Testis (tissue), 3 donors: Measurements from ENCODE around the gene ALCAM. TPM values are rescaled to one million over a fixed set of nuclear protein-coding genes. Genes with fewer than 3 reads are reported as not detected.

Experiments
- DNase-seq: peaks from one replicate; pipeline ENCODE4 v3.0.0-alpha.2; 2019
- H3K27ac ChIP-seq, 2 donors: fragments of 200-600 bp; sonication (generic); one replicate each; pipeline ENCODE4 v1.5.1; 2019
- H3K27me3 ChIP-seq: fragments of 200-600 bp; sonication (generic); one replicate; pipeline ENCODE4 v1.5.1; 2019
- H3K36me3 ChIP-seq: fragments of 200-600 bp; sonication (generic); one replicate; pipeline ENCODE4 v1.5.1; 2017; ENCODE audit warnings: low read depth; ENCODE audit errors: missing control alignments
- H3K4me1 ChIP-seq: fragments of 200-600 bp; sonication (generic); one replicate; pipeline ENCODE4 v1.5.1; 2019
- H3K4me3 ChIP-seq, 2 donors: fragments of 200-600 bp; sonication (generic); one replicate each; pipeline ENCODE4 v1.5.1; 2017 to 2019
- H3K9me3 ChIP-seq: fragments of 200-600 bp; sonication (generic); one replicate; pipeline ENCODE4 v1.5.1; 2017
- POLR2A ChIP-seq: fragments of 450-650 bp; IDR thresholded peaks from one replicate; pipeline ENCODE4 v1.6.1; 2017; ENCODE audit warnings: antibody characterized with exemption, mild to moderate bottlenecking, moderate library complexity
- whole genome bisulfite sequencing, 2 donors: methylation state at CpG; one replicate each; pipeline ENCODE4 v1.1.5; 2018; 5-methylcytosine and 5-hydroxymethylcytosine counted together
- intact Hi-C: fragments of 100-400 bp; cut with DNase I; formaldehyde crosslinking; loops from one replicate; pipeline ENCODE4 v1.15.1; 2023; ENCODE audit warnings: low total_unique reads
- polyA plus RNA-seq: library from polyadenylated mRNA; stranded (reverse); fragments of 350-450 nt; fragmentation: Illumina TruSeq; extraction: RNeasy Lipid Tissue Mini Kit (QIAGEN cat#74804); gene quantifications from one replicate; pipeline ENCODE4 v1.2.3, GENCODE V29; 2014; ENCODE audit warnings: low read depth, low replicate concordance; ENCODE audit not compliant: insufficient read depth
- total RNA-seq, 2 donors: library from RNA; depleted of rRNA; stranded (reverse); fragments of >200 nt; gene quantifications; one replicate each; pipeline ENCODE4 v1.2.3, GENCODE V29; 2016
- TF ChIP-seq, protein P1 (sequence below), 3 experiments: fragments of 450-650 bp in 2 of 3; fragments of 200-600 bp in 1 of 3; sonication (generic) in 1 of 3; IDR thresholded peaks; one replicate each; pipeline ENCODE4 v1.5.1; 2016 to 2019; ENCODE audit warnings: antibody characterized with exemption in 3 of 3, mild to moderate bottlenecking in 2 of 3, moderate library complexity in 1 of 3

ALCAM gene
- total and polyA plus RNA-seq, 3 donors from 2014 or later = 8.3 to 9.0 (median 8.7) TPM

DNA sequence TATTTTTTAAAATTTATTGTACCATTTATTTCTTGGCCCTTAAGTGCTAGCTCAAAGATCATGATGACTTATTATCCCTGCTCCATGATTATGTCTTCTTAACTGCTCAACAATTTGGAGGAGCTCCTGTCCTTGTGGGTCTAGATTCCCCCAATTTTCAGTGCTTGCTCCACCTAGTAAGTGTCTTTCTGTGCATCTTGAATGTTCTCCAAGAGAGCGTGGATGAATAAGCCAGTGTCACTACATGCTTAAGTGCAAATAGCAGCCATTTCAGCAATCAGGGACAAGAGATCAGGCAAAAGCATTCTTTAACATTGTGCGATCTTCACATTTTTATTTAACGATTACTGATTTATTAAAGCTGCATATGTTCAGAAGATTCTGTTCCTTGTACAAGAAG, 99.4 kb downstream of the ALCAM start:
- Histone ChIP-seq H3K4me1 (no peaks in the 10 kb centered on the region), H3K27me3 (no peaks in the 10 kb centered on the region), H3K36me3 (no peaks in the 10 kb centered on the region), H3K9me3 (no peaks in the 10 kb centered on the region), H3K4me3 (no peak overlapping the region), H3K27ac (no peak overlapping the region)
- DNase-seq = no peak
- intact Hi-C loops = no loop called here
- 68 to 80% methylated on average over 3 of the region's 3 CpGs for WGBS, 2 donors
- TF ChIP-seq POLR2A = no peak
- TF ChIP-seq, protein P1, sequence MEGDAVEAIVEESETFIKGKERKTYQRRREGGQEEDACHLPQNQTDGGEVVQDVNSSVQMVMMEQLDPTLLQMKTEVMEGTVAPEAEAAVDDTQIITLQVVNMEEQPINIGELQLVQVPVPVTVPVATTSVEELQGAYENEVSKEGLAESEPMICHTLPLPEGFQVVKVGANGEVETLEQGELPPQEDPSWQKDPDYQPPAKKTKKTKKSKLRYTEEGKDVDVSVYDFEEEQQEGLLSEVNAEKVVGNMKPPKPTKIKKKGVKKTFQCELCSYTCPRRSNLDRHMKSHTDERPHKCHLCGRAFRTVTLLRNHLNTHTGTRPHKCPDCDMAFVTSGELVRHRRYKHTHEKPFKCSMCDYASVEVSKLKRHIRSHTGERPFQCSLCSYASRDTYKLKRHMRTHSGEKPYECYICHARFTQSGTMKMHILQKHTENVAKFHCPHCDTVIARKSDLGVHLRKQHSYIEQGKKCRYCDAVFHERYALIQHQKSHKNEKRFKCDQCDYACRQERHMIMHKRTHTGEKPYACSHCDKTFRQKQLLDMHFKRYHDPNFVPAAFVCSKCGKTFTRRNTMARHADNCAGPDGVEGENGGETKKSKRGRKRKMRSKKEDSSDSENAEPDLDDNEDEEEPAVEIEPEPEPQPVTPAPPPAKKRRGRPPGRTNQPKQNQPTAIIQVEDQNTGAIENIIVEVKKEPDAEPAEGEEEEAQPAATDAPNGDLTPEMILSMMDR (IDR thresholded peaks at IDR 0.05) = no peak

DNA sequence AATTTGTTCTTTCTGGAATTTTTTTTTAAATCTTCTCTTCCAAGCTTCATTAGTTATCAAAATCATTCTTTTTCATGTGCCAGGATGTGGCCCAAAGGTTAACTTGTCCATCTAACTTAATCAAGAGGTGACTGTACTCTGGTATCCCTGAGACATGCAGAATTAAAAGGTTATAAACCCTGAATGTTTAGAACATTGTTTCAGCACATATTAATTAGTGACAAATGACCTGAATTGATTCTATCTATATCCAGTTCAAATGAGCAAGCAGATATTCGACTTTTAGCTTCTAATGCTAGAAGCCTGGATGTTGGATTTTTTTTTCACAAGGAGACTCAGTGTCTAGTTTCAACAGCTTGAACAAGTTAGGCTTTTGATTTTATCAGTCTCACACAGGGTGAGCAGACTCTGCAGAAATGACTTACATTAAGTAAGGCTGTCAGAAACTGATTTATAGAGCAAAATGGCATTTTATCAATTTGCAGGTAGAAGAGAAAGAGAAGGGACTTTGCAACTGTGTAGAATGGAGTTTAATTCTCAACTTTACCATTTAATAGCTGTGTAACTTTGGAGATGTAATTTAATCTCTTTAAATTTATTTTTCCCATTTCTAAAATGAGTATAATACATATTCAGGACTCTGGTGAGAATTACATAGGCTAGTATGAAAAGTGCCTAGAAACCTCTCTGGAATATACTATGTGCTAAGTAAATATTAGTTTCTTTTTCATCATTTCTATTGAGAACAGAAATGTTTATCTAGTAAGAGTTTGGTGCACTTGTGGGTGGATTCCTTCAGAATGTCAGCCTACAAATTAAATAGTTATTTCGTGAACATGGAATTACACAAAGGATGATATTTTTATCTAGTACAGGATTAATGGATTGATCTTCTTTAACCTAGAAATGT, 100.0 kb downstream of the ALCAM start:
- Histone ChIP-seq H3K9me3 (no peaks in the 10 kb centered on the region), H3K4me1 (no peaks in the 10 kb centered on the region), H3K4me3 (no peak overlapping the region), H3K27ac (no peak overlapping the region), H3K36me3 (no peaks in the 10 kb centered on the region), H3K27me3 (no peaks in the 10 kb centered on the region)
- 42 to 43% methylated on average over 2 of the region's 2 CpGs for WGBS, 2 donors
- intact Hi-C loops = no loop called here
- TF ChIP-seq POLR2A = no peak
- TF ChIP-seq, protein P1 (IDR thresholded peaks at IDR 0.05) = no peak
- DNase-seq = no peak

DNA sequence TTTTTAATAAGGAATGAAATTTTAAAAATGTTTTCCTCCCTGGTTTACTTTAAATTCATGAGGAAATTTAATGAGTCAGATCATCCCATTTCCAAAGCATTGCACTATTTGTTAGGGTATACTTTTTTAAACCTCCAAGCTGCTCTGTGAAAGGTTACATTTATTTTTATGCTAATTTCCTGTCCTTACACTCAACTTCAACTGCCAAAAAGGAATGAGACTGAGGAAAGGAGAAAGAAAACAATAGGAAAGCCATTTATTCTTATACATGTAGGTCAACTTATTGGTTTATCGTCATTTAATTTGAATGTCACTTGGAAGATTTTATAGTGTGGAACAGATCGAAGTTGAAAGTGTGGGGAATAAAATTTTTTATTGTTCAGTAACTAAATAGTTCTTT, 104.1 kb downstream of the ALCAM start:
- TF ChIP-seq, protein P1 (IDR thresholded peaks at IDR 0.05) = no peak
- no peak for TF ChIP-seq POLR2A
- no peaks in the 10 kb centered on the region for H3K4me1 ChIP-seq
- no peaks in the 10 kb centered on the region for H3K9me3 ChIP-seq
- DNase-seq = no peak
- no peak overlapping the region for H3K4me3 ChIP-seq
- H3K36me3 ChIP-seq = no peaks in the 10 kb centered on the region
- intact Hi-C loops = no loop called here
- WGBS, 2 donors = 84 to 87% methylated on average over 2 of the region's 2 CpGs
- H3K27me3 ChIP-seq = no peaks in the 10 kb centered on the region
- H3K27ac ChIP-seq = no peak overlapping the region

DNA sequence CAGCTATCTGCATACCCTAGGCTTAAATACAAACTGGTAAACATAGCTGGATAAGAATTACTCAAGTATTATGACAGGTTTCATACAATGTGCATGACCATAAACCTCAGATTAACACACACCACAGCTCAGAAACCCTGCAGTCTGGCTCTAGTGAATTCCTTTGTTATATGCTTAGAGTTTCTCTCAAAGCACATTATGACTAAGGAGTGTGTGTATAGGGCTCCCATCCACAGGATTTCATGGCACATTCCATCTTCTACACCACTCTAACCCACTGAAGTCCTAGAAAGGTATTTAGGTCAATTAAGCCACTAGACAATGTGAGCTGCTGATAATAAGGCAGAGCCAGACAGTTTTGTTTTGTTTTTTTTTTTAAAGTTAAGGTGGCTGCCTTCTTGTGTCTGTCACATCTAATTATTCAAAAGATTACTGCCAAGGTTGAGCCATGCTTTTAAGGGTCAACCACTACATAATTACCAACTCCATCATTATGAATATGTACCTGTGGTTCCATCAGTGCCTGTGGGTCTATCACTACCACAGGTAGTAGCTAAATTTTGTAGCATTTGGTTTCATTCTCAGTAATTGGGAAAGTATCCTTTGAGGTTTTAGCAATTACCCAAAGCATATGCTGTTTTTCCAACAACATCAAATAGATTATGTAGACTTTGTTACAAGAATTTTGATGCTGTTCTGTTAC, 107.0 kb downstream of the ALCAM start:
- intact Hi-C loops = no loop called here
- TF ChIP-seq, protein P1 (IDR thresholded peaks at IDR 0.05) = no peak
- TF ChIP-seq POLR2A = no peak
- no peak for DNase-seq
- Histone ChIP-seq H3K27me3 (no peaks in the 10 kb centered on the region), H3K27ac (no peak overlapping the region), H3K36me3 (no peaks in the 10 kb centered on the region), H3K4me1 (no peaks in the 10 kb centered on the region), H3K4me3 (no peak overlapping the region), H3K9me3 (no peaks in the 10 kb centered on the region)
